Hematopoietic multipotent progenitor cell (in vitro differentiated cells): ENCODE results near the gene CRLF2. TPM values are rescaled to one million over a fixed set of nuclear protein-coding genes. Genes with fewer than 3 reads are reported as not detected.

Experiments used
- total RNA-seq: library from RNA; depleted of rRNA; stranded (reverse); fragments of >200 nt; gene quantifications from one replicate; pipeline ENCODE4 v1.2.3, GENCODE V29; 2012

CRLF2 gene
- total RNA-seq, 1 donor: 3.5 TPM

Other genes starting within 250 kb of the CRLF2 start
- gene CSF2RA, start 56.2 kb upstream of the CRLF2 start, total RNA-seq: 4.0 TPM
- 23.4 TPM for gene IL3RA, start 124.1 kb upstream of the CRLF2 start, total RNA-seq
- 699 TPM for gene SLC25A6, start 179.5 kb upstream of the CRLF2 start, total RNA-seq
- 34.5 TPM for gene ASMTL, start 240.3 kb upstream of the CRLF2 start, total RNA-seq